SHP77 treated with DMSO at 0.1 percent for 48 hours (cell line): ENCODE data around the gene FBXL5.

Experiments used
- DNase-seq: peaks from one replicate; lab custom pipeline; 2025; lab: John Stamatoyannopoulos, UW

Gene FBXL5

DNA sequence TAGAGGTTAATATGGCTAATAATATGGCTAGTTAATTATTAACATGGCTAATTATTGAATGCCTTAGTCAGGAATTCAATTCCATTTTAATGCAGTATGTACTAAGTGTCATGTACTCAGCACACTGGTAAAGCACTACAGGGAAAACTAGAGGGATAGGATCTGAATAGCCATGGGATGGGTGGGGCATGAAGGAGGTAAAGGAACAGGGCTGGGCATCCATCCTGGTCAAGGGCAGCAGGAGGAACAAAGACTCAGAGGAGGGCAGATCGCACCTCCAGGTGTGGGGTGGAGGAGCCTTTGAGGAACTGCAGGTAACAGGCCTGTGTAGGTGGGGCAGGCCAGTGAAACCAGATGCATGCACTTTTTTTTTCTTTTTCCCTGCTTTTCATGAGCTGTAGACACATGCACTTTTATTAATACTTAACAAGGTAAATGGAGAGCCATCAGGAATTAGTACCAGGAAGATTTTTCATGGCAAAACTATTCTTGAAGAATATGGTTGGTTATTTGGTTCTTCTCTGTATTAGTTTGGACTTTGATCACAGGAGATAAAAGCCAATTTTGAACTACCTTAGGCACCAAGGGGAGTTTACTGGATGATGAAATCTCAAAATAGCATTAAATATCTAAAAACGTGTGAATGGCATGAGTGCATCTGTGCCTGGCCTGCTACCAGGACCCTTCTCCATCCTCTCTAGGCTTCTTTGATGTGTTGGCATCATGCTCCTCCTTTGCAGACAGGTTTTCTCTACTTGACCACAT is 97.2 kb downstream of the FBXL5 start:
- no peak for DNase-seq

DNA sequence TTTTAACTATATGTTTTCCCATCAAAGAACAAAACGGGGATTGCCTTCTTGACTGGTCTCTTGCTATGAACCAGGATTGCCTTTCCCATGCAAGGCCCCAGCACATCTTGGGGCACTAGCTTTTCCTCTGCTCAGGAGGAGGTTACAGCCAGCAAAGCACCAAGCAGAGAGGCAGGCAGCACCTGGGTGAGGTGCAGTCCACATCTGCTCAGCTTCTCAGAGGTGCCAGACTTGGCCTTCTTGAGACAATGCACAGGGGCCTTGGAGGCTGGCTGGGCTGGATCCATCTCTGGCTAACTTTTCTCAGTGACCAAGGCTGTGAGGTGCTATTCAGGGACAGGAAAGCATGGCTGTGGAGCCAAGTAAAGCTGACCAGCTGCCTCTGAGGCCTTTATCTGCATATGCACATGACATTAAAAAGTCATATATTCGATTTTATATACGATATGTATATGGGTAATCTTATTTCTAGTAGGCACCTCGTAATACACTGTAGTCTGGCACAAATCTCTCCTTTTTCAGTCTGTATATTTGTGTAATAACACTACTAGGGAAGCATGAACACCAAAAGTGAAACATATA is 98.6 kb downstream of the FBXL5 start:
- DNase-seq, result no peak
